Skeletal muscle satellite cell (primary cell): ENCODE data around the gene WBP1L. TPM values are rescaled to one million over a fixed set of nuclear protein-coding genes. Genes with fewer than 3 reads are reported as not detected.

Source experiments
- H3K27me3 ChIP-seq: 2 replicates; pipeline ENCODE4 v1.7.0; 2013; ENCODE audit warnings: low read length; ENCODE audit not compliant: control insufficient read depth, insufficient read depth
- H3K36me3 ChIP-seq: 2 replicates; pipeline ENCODE4 v1.7.0; 2013; ENCODE audit warnings: mild to moderate bottlenecking, control low read depth, low read length; ENCODE audit not compliant: insufficient read depth
- H3K4me1 ChIP-seq: 2 replicates; pipeline ENCODE4 v1.7.0; 2013; ENCODE audit warnings: low read length; ENCODE audit not compliant: control insufficient read depth, insufficient read depth
- H3K4me2 ChIP-seq: 2 replicates; pipeline ENCODE4 v1.7.0; 2013; ENCODE audit warnings: mild to moderate bottlenecking, low read length
- H3K4me3 ChIP-seq: 2 replicates; pipeline ENCODE4 v1.7.0; 2013; ENCODE audit warnings: low read length
- H3K9ac ChIP-seq: 2 replicates; pipeline ENCODE4 v1.7.0; 2013; ENCODE audit warnings: mild to moderate bottlenecking, low read depth, low read length, moderate library complexity
- H3K9me3 ChIP-seq: replicated peaks from 2 replicates; pipeline ENCODE4 v1.7.0; 2013; ENCODE audit warnings: mild to moderate bottlenecking, control low read depth, low read length
- small RNA-seq: library from RNA; depleted of rRNA; stranded (forward); fragments of <200 nt; gene quantifications from one replicate; pipeline ENCODE3, GENCODE V24; 2012

WBP1L gene

DNA sequence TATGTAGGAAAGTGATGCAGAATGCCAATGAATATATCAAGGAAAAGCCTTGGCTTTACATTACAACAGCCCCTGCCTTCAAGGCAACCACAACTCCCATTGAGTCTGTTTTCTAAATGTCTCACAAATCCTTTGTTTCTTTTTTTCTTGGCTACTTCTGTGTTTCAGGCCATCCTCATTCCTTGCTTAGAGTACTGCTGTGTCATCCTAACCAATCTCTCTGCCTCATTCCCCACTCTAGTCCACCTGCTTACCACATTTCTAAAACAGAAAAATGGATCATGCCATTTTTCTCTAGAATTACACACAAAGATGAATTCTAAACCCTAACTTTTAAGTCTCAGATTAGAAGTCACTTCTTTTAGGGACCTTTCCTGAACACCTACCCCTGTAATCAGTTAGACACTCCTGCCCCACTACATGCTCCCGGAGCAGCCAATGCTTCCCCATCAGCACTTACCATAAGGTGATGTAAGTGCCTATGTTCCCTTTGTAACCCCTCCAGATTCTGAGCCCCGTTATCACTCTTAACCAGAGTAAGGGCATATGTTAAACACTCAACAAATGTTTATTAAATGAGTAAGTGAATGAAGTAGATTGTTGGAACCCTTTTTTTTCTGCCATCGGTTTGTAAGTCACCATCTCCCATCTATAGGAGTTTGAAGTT, 113.1 kb downstream of the WBP1L start:
- H3K4me1 ChIP-seq, result peaks cover 22% of the 10 kb centered on the region
- H3K4me2 ChIP-seq, result no peak overlapping the region
- H3K36me3 ChIP-seq, result peaks cover 2% of the 10 kb centered on the region
- no peaks in the 10 kb centered on the region for H3K9me3 ChIP-seq
- H3K27me3 ChIP-seq, result no peaks in the 10 kb centered on the region
- H3K9ac ChIP-seq, result no peak overlapping the region
- no peak overlapping the region for H3K4me3 ChIP-seq

DNA sequence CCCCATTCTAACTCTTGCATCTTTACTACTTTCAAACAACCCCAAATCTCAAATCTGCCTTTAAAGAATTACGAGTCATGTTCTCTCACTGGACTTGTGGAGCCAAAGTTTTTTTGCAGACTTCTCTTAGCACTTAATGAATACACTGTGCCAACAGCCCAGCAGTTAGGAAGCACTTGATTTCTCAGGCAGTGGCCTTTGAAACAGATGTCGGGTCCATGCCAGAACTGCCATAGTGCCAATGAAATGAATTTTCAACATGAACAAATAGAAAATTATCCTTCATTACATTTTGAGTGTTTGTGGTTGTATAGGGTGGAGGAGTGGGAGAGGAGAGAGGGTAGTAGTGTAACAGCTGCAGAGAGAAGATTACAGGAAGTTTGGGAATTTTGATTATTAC, 116.2 kb downstream of the WBP1L start:
- Histone ChIP-seq H3K9me3 (no peaks in the 10 kb centered on the region), H3K4me3 (no peak overlapping the region), H3K27me3 (no peaks in the 10 kb centered on the region), H3K4me1 (peaks cover 22% of the 10 kb centered on the region), H3K36me3 (peaks cover 8% of the 10 kb centered on the region), H3K4me2 (peak overlapping the region; percentile 3), H3K9ac (no peak overlapping the region)

GRCh38 chr10:102863660-102864059, 119.9 kb downstream of the WBP1L start:
- H3K4me2 ChIP-seq, result no peak overlapping the region
- H3K27me3 ChIP-seq, result no peaks in the 10 kb centered on the region
- H3K36me3 ChIP-seq, result peaks cover 8% of the 10 kb centered on the region
- H3K9ac ChIP-seq, result no peak overlapping the region
- no peaks in the 10 kb centered on the region for H3K9me3 ChIP-seq
- H3K4me3 ChIP-seq, result no peak overlapping the region
- H3K4me1 ChIP-seq, result peaks cover 8% of the 10 kb centered on the region

GRCh38 chr10:102865620-102866019, 121.9 kb downstream of the WBP1L start:
- Histone ChIP-seq H3K4me1 (peaks cover 9% of the 10 kb centered on the region), H3K4me2 (no peak overlapping the region), H3K27me3 (no peaks in the 10 kb centered on the region), H3K9me3 (no peaks in the 10 kb centered on the region), H3K9ac (no peak overlapping the region), H3K4me3 (no peak overlapping the region), H3K36me3 (peaks cover 8% of the 10 kb centered on the region)

Small RNA genes lying within 50 kb of the gene (small RNA-seq; reads per million reads assigned to genes)
- gene RNU6-1231P, result not detected
